ENCODE data around the gene SPSB4. TPM values are rescaled to one million over a fixed set of nuclear protein-coding genes. Genes with fewer than 3 reads are reported as not detected.

SPSB4 gene
- total RNA-seq, 2 experiments from 2014 or later: not detected

DNA sequence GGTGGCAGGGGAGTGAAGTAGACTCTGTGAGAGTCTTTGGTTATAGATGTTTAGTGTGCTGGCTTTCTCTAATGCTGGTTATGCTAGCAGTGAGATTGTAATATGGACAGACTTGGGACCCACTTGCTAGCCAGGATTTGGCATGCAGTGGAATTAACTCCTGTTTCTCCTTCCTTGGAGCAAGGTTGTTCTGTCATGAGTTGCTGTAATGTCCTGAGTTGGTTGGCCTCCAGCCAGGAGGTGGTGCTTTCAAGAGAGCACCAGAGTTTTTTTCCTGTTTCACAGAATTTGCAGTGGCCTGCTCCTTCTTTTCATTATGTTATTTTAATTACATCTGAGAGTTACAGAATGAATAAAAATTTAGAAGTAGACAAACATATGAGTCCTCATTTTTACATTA is 92.4 kb downstream of the SPSB4 start:
- H3K9me2 ChIP-seq (ENCODE audit: insufficient read depth, low read length): no peaks in the 10 kb centered on the region
- TF ChIP-seq, protein P1, sequence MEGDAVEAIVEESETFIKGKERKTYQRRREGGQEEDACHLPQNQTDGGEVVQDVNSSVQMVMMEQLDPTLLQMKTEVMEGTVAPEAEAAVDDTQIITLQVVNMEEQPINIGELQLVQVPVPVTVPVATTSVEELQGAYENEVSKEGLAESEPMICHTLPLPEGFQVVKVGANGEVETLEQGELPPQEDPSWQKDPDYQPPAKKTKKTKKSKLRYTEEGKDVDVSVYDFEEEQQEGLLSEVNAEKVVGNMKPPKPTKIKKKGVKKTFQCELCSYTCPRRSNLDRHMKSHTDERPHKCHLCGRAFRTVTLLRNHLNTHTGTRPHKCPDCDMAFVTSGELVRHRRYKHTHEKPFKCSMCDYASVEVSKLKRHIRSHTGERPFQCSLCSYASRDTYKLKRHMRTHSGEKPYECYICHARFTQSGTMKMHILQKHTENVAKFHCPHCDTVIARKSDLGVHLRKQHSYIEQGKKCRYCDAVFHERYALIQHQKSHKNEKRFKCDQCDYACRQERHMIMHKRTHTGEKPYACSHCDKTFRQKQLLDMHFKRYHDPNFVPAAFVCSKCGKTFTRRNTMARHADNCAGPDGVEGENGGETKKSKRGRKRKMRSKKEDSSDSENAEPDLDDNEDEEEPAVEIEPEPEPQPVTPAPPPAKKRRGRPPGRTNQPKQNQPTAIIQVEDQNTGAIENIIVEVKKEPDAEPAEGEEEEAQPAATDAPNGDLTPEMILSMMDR (conservative IDR thresholded peaks at IDR 0.05; ENCODE audit: low read length): no peak
- TF ChIP-seq EZH2phosphoT487 (IDR thresholded peaks at IDR 0.05; ENCODE audit: borderline replicate concordance, low read depth, low read length): no peak
- DNase-seq (ENCODE audit: low spot score): no peak
- POLR2A ChIA-PET: no interaction called here
- H2AFZ ChIP-seq (ENCODE audit: low read length): no peak overlapping the region
- H3K79me2 ChIP-seq (ENCODE audit: insufficient read depth, low read depth, low read length): no peaks in the 10 kb centered on the region
- H3K4me2 ChIP-seq (ENCODE audit: low read length): no peak overlapping the region
- H3K36me3 ChIP-seq (ENCODE audit: insufficient read depth, low read length): no peaks in the 10 kb centered on the region
- H4K20me1 ChIP-seq (ENCODE audit: insufficient read depth, low read length): no peaks in the 10 kb centered on the region
- H3K9me3 ChIP-seq (ENCODE audit: low read length): no peaks in the 10 kb centered on the region
- no peak overlapping the region for H3K4me3 ChIP-seq (ENCODE audit: low read depth, low read length, poor library complexity, severe bottlenecking)
- intact Hi-C loops (cut with micrococcal nuclease; ENCODE audit: unreplicated experiment): no loop called here
- CTCF ChIA-PET (ENCODE audit: unreplicated experiment): no interaction called here
- no TSS peak for BruUV-seq (replicated peaks)
- H3K4me1 ChIP-seq (ENCODE audit: insufficient read depth, low read length, poor library complexity, severe bottlenecking): no peaks in the 10 kb centered on the region
- no peak overlapping the region for H3K27ac ChIP-seq (ENCODE audit: low read depth, low read length, poor library complexity, severe bottlenecking)

DNA sequence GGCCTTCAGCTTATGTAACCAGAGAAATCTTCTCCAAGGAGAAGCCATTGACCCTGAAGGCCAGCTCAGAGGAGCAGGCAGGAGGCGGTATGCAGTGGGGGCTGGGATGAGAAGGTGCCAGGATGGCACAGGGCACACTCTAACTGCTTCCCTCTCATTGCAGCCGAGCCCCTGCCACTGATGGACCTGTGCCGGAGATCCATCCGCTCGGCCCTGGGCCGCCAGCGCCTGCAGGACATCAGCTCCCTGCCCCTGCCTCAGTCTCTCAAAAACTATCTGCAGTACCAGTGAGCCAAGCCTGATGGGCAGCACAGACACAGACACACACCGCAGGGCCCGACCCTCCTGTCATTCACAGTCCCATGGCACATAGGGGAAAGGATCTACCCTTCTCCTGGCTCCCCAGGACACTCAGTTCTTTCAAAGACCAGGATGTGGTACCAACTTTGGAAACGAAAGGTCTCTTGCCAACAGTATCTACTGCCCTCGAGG is 95.9 kb downstream of the SPSB4 start:
- no peak overlapping the region for H3K4me2 ChIP-seq (ENCODE audit: low read length)
- H3K36me3 ChIP-seq (ENCODE audit: insufficient read depth, low read length): no peaks in the 10 kb centered on the region
- POLR2A ChIA-PET: no interaction called here
- H3K4me3 ChIP-seq (ENCODE audit: low read depth, low read length, poor library complexity, severe bottlenecking): no peak overlapping the region
- no peaks in the 10 kb centered on the region for H3K9me3 ChIP-seq (ENCODE audit: low read length)
- DNase-seq (ENCODE audit: low spot score): no peak
- no TSS peak for BruUV-seq (replicated peaks)
- no peaks in the 10 kb centered on the region for H3K9me2 ChIP-seq (ENCODE audit: insufficient read depth, low read length)
- intact Hi-C loops (cut with micrococcal nuclease; ENCODE audit: unreplicated experiment): no loop called here
- H4K20me1 ChIP-seq (ENCODE audit: insufficient read depth, low read length): no peaks in the 10 kb centered on the region
- no peak overlapping the region for H2AFZ ChIP-seq (ENCODE audit: low read length)
- no peaks in the 10 kb centered on the region for H3K79me2 ChIP-seq (ENCODE audit: insufficient read depth, low read depth, low read length)
- no peaks in the 10 kb centered on the region for H3K4me1 ChIP-seq (ENCODE audit: insufficient read depth, low read length, poor library complexity, severe bottlenecking)
- TF ChIP-seq, protein P1 (conservative IDR thresholded peaks at IDR 0.05; ENCODE audit: low read length): no peak
- no peak for TF ChIP-seq EZH2phosphoT487 (IDR thresholded peaks at IDR 0.05; ENCODE audit: borderline replicate concordance, low read depth, low read length)
- CTCF ChIA-PET (ENCODE audit: unreplicated experiment): no interaction called here
- no peak overlapping the region for H3K27ac ChIP-seq (ENCODE audit: low read depth, low read length, poor library complexity, severe bottlenecking)

GRCh38 chr3:141147657-141148056 is 96.5 kb downstream of the SPSB4 start:
- POLR2A ChIA-PET: no interaction called here
- H4K20me1 ChIP-seq (ENCODE audit: insufficient read depth, low read length): no peaks in the 10 kb centered on the region

More at GRCh38 chr3:141147657-141148056, 96.5 kb downstream of the SPSB4 start:
- BruUV-seq (replicated peaks): no TSS peak
- Histone ChIP-seq H3K27ac (ENCODE audit: low read depth, low read length, poor library complexity, severe bottlenecking) (no peak overlapping the region), H3K79me2 (ENCODE audit: insufficient read depth, low read depth, low read length) (no peaks in the 10 kb centered on the region), H3K4me2 (ENCODE audit: low read length) (no peak overlapping the region), H3K36me3 (ENCODE audit: insufficient read depth, low read length) (no peaks in the 10 kb centered on the region), H3K9me2 (ENCODE audit: insufficient read depth, low read length) (no peaks in the 10 kb centered on the region), H3K9me3 (ENCODE audit: low read length) (no peaks in the 10 kb centered on the region), H3K4me1 (ENCODE audit: insufficient read depth, low read length, poor library complexity, severe bottlenecking) (no peaks in the 10 kb centered on the region), H3K4me3 (ENCODE audit: low read depth, low read length, poor library complexity, severe bottlenecking) (no peak overlapping the region), H2AFZ (ENCODE audit: low read length) (no peak overlapping the region)
- intact Hi-C loops (cut with micrococcal nuclease; ENCODE audit: unreplicated experiment): no loop called here
- CTCF ChIA-PET (ENCODE audit: unreplicated experiment): no interaction called here
- no peak for TF ChIP-seq EZH2phosphoT487 (IDR thresholded peaks at IDR 0.05; ENCODE audit: borderline replicate concordance, low read depth, low read length)
- TF ChIP-seq, protein P1 (conservative IDR thresholded peaks at IDR 0.05; ENCODE audit: low read length): no peak
- no peak for DNase-seq (ENCODE audit: low spot score)
